ENCODE data around the gene ZDHHC23.

ZDHHC23 gene

DNA sequence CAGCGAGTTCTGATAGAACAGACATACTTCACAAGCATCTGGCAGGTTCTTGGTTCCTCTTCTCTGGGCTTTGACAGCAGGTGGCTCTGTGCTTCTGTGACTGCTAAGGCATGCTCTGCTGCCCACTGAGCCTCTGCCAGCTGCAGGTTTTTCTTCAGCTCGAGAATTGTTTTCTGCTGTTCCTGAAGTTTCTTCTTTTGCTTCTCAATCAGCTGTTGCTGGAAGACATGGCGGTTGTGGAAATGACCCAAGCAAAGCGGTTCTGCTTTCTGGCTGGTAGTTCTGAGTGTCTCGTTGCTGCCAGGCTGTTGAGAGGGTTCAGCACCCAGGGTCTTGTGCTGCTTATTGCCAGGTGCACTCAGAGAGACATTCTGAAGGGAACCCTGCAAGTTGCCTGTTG lies 57.7 kb downstream of the ZDHHC23 start:
- DNase-seq (ENCODE audit: low spot score): no peak

DNA sequence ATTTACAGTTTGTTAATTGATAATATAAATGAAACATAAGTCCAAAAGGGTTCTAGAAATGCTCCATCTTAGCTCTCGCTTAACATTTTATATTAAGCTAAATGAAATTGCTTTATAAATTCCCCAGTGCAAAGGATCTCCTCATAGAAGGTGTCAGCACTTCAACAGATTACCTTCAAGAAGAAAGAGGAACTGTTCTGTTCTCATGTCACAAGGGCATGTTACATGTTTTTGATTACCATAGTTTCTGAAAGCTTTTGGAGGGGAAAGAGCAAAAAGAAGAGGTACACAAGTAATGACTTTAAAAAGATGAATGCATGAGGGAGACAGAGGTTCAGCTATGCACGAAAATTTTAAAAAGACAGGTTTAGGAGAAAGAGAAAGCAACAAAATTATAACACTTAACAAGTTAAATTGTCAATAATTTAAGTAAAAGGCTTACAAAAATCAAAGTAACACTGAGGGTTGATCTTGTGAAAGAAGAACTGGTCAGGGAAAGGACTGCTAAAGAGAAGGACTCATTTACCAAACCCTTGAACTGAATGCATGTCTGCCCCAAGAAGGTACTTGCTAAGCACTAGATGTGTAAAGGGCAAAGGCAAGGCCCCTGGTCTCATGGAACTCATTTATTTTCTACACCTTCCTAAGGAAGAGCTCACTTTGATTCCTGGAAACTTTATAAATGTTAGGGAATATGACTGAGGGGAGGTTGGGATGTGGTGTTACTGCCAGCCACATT lies 63.4 kb downstream of the ZDHHC23 start:
- no peak for DNase-seq (ENCODE audit: low spot score)
